NAMALWA (cell line): ENCODE results near the gene TLK1.
"Not testable (repeated sequence)": the region's sequence is repeated elsewhere in the genome, so short reads cannot be mapped to it uniquely, and the experiment has no call there.

Source experiments
- DNase-seq: peaks from one replicate; pipeline ENCODE4 v3.0.0-alpha.2; 2015; ENCODE audit warnings: low spot score

The TLK1 gene

GRCh38 chr2:171142398-171142797 is 18.3 kb downstream of the TLK1 start:
- DNase-seq: no peak

- DNase-seq: no peak
Measured at GRCh38 chr2:171141320-171141719, 19.4 kb downstream of the TLK1 start.

GRCh38 chr2:171139860-171140259 is 20.8 kb downstream of the TLK1 start:
- DNase-seq: no peak

DNA sequence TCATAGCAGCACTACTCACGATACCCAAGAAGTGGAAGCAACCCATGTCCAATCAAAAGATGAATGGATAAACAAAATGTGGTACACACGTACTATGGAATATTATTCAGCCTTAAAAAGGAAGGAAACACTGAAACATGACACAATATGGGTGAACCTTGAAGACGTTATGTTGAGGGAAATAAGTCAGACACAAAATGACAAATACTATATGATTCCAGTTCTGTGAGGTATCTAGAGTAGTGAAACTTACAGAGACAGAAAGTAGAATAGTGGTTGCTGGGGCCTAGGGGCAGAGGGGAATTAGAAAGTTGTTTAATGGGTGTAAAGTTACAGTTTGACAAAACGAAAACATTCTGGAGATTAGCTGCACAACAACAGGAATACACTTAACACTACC is 24.7 kb downstream of the TLK1 start:
- DNase-seq: no peak

DNA sequence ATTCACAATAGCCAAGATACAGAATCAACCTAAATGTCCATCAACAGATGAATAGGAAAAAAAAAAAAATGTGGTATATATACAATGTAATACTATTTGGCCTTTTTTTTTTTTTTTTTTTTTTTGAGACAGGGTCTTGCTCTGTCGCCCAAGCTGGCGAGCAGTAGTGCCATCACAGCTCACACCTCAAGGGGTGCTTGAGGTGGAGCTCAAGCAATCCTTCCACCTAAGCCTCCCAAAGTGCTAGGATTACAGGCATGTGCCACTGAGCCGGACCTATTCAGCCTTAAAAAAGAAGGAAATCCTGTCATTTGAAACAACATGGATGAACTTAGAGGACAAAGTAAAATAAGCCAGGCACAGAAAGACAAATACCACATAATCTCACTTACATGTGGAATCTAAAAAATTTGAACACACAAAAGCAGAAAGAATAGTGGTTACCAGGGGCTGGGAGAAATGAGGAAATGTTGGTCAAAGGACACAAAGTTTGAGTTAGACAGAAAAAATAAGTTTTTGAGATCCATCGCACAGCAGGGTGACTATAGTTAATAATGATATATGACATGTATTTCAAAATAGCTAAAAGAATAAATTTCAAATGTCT is 26.0 kb downstream of the TLK1 start:
- no peak for DNase-seq

GRCh38 chr2:171132086-171132485 is 28.6 kb downstream of the TLK1 start:
- no peak for DNase-seq

- DNase-seq: no peak
Measured at GRCh38 chr2:171128461-171128860, 32.2 kb downstream of the TLK1 start.

GRCh38 chr2:171124541-171124940 is 36.2 kb downstream of the TLK1 start:
- no peak for DNase-seq

DNA sequence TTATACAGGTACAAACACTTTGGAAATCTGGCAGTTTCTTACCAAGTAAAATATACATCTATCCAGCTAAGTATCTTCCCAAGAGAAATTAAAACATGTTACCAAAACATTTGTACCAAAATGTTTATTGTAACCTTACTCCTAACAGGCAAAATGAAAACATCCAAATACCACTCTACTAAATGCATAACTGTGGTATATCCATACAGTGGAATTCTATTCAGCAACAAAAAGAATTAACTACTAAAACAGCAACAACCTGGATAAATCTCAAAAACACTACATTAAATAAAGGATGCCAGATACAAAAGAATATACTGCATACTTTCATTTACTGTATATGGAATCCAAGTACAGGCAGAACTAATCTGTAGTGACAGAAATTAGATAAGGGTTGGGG is 51.1 kb downstream of the TLK1 start:
- no peak for DNase-seq

DNA sequence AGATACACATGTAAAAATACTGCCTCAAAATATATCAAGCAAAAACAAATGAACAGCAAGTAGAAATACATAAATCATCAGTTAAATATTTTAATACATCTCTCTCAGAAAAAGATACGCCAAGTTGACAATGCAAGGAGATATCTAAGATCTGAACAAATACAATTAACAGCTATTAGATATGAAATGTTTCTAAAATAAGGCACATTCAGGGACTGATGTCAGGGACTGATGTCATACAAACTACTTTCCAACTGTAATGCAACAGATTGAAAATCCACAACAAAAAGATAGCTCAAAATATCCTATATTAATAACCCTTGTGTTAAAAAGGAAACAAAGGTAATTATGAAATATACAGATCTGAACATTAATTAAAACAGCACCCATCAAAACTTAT is 51.7 kb downstream of the TLK1 start:
- no peak for DNase-seq

GRCh38 chr2:171107803-171108202 is 52.9 kb downstream of the TLK1 start:
- no peak for DNase-seq

DNA sequence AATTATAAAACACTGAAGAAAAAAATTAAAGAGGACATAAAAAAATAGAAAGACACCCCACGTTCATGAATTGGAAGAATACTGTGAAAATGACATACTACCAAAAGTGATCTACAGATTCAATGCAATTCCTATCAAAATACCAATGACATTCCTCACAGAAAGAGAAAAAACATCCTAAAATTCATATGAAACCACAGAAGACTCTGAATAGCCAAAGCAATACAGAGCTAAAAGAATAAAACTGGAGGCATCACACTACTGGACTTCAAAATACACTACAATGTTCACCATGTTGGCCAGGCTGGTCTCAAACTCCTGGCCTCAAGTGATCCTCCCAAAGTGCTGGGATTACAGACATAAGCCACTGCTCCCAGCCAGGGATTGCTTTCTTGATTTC is 56.3 kb downstream of the TLK1 start:
- DNase-seq: no peak

- DNase-seq: no peak
Measured at GRCh38 chr2:171102802-171103201, 57.9 kb downstream of the TLK1 start.

DNA sequence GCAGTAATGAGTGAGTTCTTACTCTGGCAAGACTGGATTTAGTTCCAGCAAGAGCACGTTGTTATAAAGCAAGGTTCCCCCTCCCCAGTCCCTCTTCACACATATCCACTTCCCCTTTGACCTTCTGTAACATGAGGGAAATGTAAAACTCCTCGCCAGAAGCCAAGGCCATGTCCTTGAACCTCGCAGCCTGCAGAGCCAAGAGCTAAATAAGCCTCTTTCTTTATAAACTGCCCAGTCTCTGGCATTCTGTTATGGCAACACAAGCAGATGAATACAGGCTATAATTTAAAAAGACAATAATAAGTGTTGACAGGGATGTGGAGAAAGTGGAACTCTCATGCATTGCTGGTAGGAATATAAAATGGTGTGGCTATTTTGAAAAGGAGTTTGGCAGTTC is 60.3 kb downstream of the TLK1 start:
- no peak for DNase-seq

- no peak for DNase-seq
Measured at GRCh38 chr2:171098607-171099006, 62.1 kb downstream of the TLK1 start.

- no peak for DNase-seq
Measured at GRCh38 chr2:171095014-171095582, 65.6 kb downstream of the TLK1 start.

DNA sequence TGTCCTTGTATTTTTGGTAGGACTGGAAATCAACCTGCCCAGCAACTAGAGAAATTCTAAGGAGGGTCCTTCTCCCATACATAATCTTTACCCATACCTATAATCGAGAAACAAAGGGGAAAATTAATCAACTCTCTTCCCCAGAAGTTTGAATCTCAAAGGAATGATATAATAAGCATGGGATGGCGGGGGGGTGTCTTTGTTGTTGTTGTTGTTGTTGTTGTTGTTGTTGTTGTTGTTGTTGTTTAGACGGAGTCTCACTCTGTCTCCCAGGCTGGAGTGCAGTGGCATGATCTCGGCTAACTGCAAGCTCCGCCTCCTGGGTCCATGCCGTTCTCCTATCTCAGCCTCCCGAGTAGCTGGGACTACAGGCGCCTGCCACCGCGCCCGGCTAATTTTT is 69.2 kb downstream of the TLK1 start:
- DNase-seq: not testable (repeated sequence)

DNA sequence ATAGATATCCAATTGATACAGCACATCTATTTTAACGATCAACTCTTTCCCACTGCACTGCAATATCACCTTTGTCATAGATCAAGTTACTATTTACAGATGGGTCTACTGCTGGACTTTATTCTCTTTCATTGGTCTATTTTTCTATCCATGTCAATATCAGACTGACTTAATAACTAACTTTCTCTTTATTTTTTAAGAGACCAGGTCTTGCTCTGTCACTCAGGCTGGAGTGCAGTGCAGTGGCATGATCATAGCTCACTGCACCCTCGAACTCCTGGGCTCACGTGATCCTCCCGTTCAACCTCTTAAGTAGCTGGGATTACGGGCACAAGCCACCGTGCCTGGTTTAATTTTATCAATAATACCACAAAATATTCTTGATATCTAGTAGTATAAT is 71.2 kb downstream of the TLK1 start:
- DNase-seq: no peak

DNA sequence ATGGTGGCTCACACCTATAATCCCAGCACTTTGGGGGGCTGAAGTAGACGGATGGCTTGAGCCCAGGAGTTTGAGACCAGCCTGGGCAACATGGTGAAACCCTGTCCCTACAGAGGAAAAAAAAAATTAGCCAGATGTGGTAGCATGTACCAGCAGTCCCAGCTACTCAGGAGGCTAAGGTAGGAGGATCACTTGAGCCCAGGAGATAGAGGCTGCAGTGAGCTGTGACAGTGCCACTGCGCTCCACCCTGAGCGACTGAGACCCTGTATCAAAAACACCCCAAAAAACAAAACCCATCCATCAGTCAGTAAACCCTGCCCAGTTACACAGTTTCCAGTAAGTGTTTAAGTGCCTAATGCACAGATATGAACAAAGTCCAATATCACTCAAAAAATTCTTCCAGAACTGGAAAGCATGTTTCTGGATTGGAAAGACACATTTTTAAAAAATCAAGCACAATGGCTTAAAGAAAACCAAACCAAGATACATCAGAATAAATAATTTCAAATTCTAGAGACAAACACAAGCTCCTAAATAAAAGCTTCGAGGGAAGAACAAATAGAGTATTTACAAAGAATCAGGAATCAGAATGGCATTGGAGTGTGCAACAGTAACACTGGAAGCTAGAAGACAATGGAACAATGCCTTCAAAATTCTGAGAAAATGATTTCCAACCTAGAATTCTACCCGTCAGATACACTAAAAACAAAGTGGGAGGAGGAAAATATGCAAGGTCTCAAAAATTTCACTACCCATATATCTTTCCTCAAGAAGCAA is 72.4 kb downstream of the TLK1 start:
- DNase-seq: no peak

DNA sequence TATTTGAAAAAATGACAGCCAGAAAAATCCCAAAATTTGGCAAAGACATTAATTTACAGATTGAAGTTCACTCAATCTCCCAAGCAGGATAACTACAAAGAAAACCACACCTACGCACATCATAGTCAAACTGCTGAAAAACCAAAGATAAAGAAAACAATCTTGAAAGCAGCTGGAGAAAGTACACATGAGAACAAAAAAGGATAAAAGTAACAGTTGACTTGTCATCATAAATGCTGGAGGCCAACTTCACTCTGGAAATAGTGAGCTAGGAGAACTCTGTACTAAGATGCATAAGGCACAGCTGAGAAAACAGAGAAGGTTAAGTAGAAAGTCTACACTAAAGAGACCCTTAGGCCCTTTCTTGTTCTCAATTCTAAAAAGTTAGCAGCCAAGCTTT is 73.1 kb downstream of the TLK1 start:
- DNase-seq: no peak

DNA sequence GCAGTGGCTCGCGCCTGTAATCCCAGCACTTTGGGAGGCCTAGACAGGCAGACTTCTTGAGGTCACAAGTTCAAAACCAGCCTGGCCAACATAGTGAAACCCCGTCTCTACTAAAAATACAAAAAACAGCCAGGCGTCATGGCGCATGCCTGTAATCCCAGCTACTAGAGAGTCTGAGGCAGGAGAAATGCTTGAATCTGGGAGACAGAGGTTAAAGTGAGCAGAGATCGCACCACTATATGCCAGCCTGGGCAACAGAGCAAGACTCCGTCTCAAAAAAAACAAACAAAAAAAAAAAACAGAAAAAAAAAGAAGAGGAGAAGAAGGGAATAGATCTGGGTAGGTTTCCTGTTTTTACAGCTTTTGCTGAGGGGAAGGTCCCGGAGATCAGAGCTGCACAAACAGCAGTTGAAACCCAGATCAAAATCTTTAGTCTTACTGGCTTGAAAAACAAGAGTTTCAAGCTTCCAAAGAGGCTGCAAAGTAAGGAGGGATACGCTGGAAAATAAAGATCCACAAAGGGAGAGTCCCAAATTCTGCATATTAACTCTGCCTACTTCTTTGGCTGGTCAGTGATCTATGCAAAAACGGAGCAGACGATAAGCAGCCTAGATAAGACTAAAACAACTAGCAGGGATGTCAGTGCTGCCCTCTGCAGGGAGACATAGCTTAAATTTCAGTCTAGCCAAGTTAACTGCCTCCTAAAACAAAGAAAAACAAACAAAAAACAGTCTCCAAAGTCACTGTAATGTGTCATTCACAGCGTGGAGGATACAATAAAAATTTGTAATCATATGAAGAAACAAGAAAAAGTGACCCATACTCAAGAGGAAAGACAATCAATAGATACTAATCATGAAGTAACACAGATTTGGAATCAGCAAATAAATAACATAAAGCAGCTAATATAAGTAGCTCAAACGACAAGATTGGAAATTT is 74.1 kb downstream of the TLK1 start:
- peak; percentile 74 for DNase-seq

- no peak for DNase-seq
Measured at GRCh38 chr2:171084128-171084527, 76.6 kb downstream of the TLK1 start.

DNA sequence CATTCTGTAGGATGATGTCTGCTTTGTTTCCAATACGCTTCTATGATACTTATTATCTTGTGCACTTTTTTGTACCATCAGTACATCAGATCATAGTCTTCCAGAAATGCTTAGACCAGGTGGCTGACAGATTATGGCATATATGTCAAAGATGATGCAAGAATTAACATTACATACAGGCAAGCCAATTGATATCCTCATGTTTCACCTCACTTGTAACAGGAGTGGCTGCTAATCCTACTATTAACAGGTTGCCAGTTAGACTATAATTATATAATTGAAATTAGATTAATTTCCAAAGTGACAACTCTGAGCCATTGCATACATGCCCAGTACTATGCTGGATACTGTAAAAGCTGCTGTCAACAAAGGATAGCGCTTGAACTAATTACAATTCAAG is 77.2 kb downstream of the TLK1 start:
- no peak for DNase-seq
